ENCODE data around the gene RAB19. TPM values are rescaled to one million over a fixed set of nuclear protein-coding genes. Genes with fewer than 3 reads are reported as not detected.
"Not testable (repeated sequence)": the region's sequence is repeated elsewhere in the genome, so short reads cannot be mapped to it uniquely, and the experiment has no call there.

RAB19 gene
- total and polyA plus RNA-seq, 3 donors from 2014 or later, result 0.59 TPM; not detected in 2

- TF ChIP-seq POLR2A (IDR thresholded peaks at IDR 0.05) (no peak), CTCF (IDR thresholded peaks at IDR 0.05) (no peak)
- no peak overlapping the region for H3K27ac ChIP-seq
- DNase-seq, result no peak
- intact Hi-C loops (cut with DNase I; ENCODE audit: low total_unique reads), result no loop called here
- H3K4me1 ChIP-seq, result peaks cover 10% of the 10 kb centered on the region
- WGBS, 2 donors, result 45 to 56% methylated on average over 9 to 10 of the region's 10 CpGs
- peak overlapping the region; percentile 86 to 97 for H3K4me3 ChIP-seq
- H3K36me3 ChIP-seq (ENCODE audit: low read depth, missing control alignments), result no peaks in the 10 kb centered on the region
- no peaks in the 10 kb centered on the region for H3K27me3 ChIP-seq
- H3K9me3 ChIP-seq, result no peaks in the 10 kb centered on the region
Observed at GRCh38 chr7:140398821-140399220, 5.0 kb upstream of the RAB19 start.

- Histone ChIP-seq H3K36me3 (ENCODE audit: low read depth, missing control alignments) (no peaks in the 10 kb centered on the region), H3K9me3 (no peaks in the 10 kb centered on the region), H3K27me3 (no peaks in the 10 kb centered on the region), H3K27ac (no peak overlapping the region), H3K4me1 (peaks cover 10% of the 10 kb centered on the region), H3K4me3 (no peak overlapping the region)
- intact Hi-C loops (cut with DNase I; ENCODE audit: low total_unique reads), result no loop called here
- no peak for DNase-seq
- WGBS, 2 donors, result 83 to 92% methylated on average over 3 of the region's 3 CpGs
- TF ChIP-seq CTCF (IDR thresholded peaks at IDR 0.05), result no peak
Observed at GRCh38 chr7:140400381-140400780, 3.5 kb upstream of the RAB19 start.

GRCh38 chr7:140402178-140402835 lies 1.6 kb upstream of the RAB19 start:
- intact Hi-C loops (cut with DNase I; ENCODE audit: low total_unique reads), result no loop called here
- Histone ChIP-seq H3K36me3 (ENCODE audit: low read depth, missing control alignments) (no peaks in the 10 kb centered on the region), H3K4me1 (peaks cover 3% of the 10 kb centered on the region), H3K27ac (no peak overlapping the region), H3K4me3 (no peak overlapping the region), H3K27me3 (no peaks in the 10 kb centered on the region), H3K9me3 (no peaks in the 10 kb centered on the region)
- TF ChIP-seq POLR2A (IDR thresholded peaks at IDR 0.05) (no peak), CTCF (IDR thresholded peaks at IDR 0.05) (no peak)
- no peak for DNase-seq
- WGBS, 2 donors, result 91 to 93% methylated on average over 2 of the region's 2 CpGs

GRCh38 chr7:140404565-140405065 lies 757 bp downstream of the RAB19 start:
- intact Hi-C loops (cut with DNase I; ENCODE audit: low total_unique reads), result no loop called here
- 63 to 66% methylated on average over 3 of the region's 3 CpGs for WGBS, 2 donors
- TF ChIP-seq CTCF (IDR thresholded peaks at IDR 0.05) (no peak), POLR2A (IDR thresholded peaks at IDR 0.05) (no peak)

GRCh38 chr7:140415361-140415760 lies 11.5 kb downstream of the RAB19 start:
- Histone ChIP-seq H3K4me1 (no peaks in the 10 kb centered on the region), H3K27me3 (no peaks in the 10 kb centered on the region), H3K36me3 (ENCODE audit: low read depth, missing control alignments) (no peaks in the 10 kb centered on the region), H3K9me3 (no peaks in the 10 kb centered on the region), H3K27ac (no peak overlapping the region), H3K4me3 (no peak overlapping the region)
- WGBS, 2 donors, result 86 to 97% methylated on average over 3 of the region's 3 CpGs
- DNase-seq, result no peak
- intact Hi-C loops (cut with DNase I; ENCODE audit: low total_unique reads), result no loop called here
- TF ChIP-seq CTCF (IDR thresholded peaks at IDR 0.05) (no peak), POLR2A (IDR thresholded peaks at IDR 0.05) (no peak)

More at GRCh38 chr7:140404565-140405065, 757 bp downstream of the RAB19 start:
- no peak overlapping the region for H3K27ac ChIP-seq
- DNase-seq, result no peak
- no peaks in the 10 kb centered on the region for H3K27me3 ChIP-seq
- no peaks in the 10 kb centered on the region for H3K4me1 ChIP-seq
- no peak overlapping the region for H3K4me3 ChIP-seq
- H3K9me3 ChIP-seq, result no peaks in the 10 kb centered on the region
- no peaks in the 10 kb centered on the region for H3K36me3 ChIP-seq (ENCODE audit: low read depth, missing control alignments)

- intact Hi-C loops (cut with DNase I; ENCODE audit: low total_unique reads); H3K4me3 ChIP-seq; DNase-seq; H3K36me3 ChIP-seq (ENCODE audit: low read depth, missing control alignments); H3K9me3 ChIP-seq; H3K27me3 ChIP-seq; H3K4me1 ChIP-seq; H3K27ac ChIP-seq: not testable (repeated sequence)
- 93 to 95% methylated on average over 9 of the region's 9 CpGs for WGBS, 2 donors
Observed at GRCh38 chr7:140415816-140416215, 12.0 kb downstream of the RAB19 start.

Measured in testis (tissue), 3 donors.